ENCODE data around the gene AFG1L.
"Not testable (repeated sequence)": the region's sequence is repeated elsewhere in the genome, so short reads cannot be mapped to it uniquely, and the experiment has no call there.

The AFG1L gene

DNA sequence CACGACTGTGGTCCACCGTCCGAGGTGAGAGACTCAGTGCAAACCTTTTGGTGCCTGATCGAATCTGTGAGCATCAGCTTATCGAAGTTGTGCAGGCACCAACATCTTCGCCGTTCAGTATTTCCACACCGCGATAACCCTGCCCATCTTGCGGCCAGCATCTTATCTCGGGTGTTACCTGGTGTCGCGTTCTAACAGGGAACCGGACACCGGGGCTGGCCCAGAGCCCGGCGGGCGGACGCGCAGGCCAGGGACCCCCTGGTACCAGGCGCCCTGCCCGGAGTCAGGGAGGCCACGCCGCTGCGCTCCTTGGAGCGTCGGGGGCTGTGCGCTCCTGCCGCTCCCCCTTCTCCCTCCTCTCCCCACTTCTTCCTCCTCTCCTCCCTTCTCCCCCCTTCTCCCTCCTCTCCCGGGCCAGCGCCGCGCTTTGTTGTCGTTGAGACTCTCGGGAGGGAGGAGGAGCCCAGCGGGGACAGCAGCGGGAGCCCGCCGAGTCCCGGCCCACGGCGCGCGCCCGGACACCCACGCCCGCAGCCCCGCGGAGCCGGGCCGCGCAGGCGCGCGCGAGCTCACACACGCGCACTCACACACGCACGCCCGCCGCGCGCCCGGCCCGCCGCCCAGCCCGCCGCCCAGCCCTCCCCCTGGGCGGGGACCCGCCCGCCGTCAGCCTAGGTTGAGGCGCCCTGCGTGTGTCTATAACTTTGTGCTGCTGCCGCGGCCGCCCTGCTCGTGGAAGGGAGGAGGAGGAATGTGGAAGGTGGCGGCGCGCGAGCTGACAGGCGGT, 264.4 kb downstream of the AFG1L start:
- peaks cover 9% of the 10 kb centered on the region for H3K9me3 ChIP-seq (ENCODE audit: low read length)
- peaks cover 16% of the 10 kb centered on the region for H3K4me1 ChIP-seq (ENCODE audit: insufficient read depth, low read length)
- peak overlapping the region; percentile 74 for H3K4me3 ChIP-seq (ENCODE audit: low read length)
- H3K27me3 ChIP-seq (ENCODE audit: insufficient read depth, low read length), result no peaks in the 10 kb centered on the region
- no peaks in the 10 kb centered on the region for H3K36me3 ChIP-seq (ENCODE audit: insufficient read depth, low read length)
- H2AFZ ChIP-seq (ENCODE audit: low read depth, low read length), result peak overlapping the region; percentile 96

- H2AFZ ChIP-seq (ENCODE audit: low read depth, low read length), result peak overlapping the region; percentile 96
- peaks cover 9% of the 10 kb centered on the region for H3K9me3 ChIP-seq (ENCODE audit: low read length)
- no peaks in the 10 kb centered on the region for H3K36me3 ChIP-seq (ENCODE audit: insufficient read depth, low read length)
- peaks cover 16% of the 10 kb centered on the region for H3K4me1 ChIP-seq (ENCODE audit: insufficient read depth, low read length)
- no peaks in the 10 kb centered on the region for H3K27me3 ChIP-seq (ENCODE audit: insufficient read depth, low read length)
- peak overlapping the region; percentile 74 for H3K4me3 ChIP-seq (ENCODE audit: low read length)
Observed at GRCh38 chr6:108559884-108560462, 265.1 kb downstream of the AFG1L start.

GRCh38 chr6:108560463-108561308, 265.8 kb downstream of the AFG1L start, which contains the start of gene FOXO3:
Gene FOXO3 (plus strand): TSS chr6:108560917. CDS start chr6:108561209, 292 bp downstream.
- H3K4me3 ChIP-seq (ENCODE audit: low read length), result peak within 1 kb of the TSS; percentile 74
- H2AFZ ChIP-seq (ENCODE audit: low read depth, low read length), result peak within 1 kb of the TSS; percentile 96
- H3K36me3 ChIP-seq (ENCODE audit: insufficient read depth, low read length), result no peaks in the 10 kb centered on the region
- peaks cover 22% of the 10 kb centered on the region for H3K4me1 ChIP-seq (ENCODE audit: insufficient read depth, low read length)
- peaks cover 9% of the 10 kb centered on the region for H3K9me3 ChIP-seq (ENCODE audit: low read length)
- no peaks in the 10 kb centered on the region for H3K27me3 ChIP-seq (ENCODE audit: insufficient read depth, low read length)

- not testable (repeated sequence) for H3K4me3 ChIP-seq (ENCODE audit: low read length); H3K27me3 ChIP-seq (ENCODE audit: insufficient read depth, low read length); H3K9me3 ChIP-seq (ENCODE audit: low read length); H2AFZ ChIP-seq (ENCODE audit: low read depth, low read length); H3K36me3 ChIP-seq (ENCODE audit: insufficient read depth, low read length)
- peaks cover 22% of the 10 kb centered on the region for H3K4me1 ChIP-seq (ENCODE audit: insufficient read depth, low read length)
Observed at GRCh38 chr6:108561309-108561647, 266.4 kb downstream of the AFG1L start.

- peaks cover 9% of the 10 kb centered on the region for H3K9me3 ChIP-seq (ENCODE audit: low read length)
- peaks cover 18% of the 10 kb centered on the region for H3K4me1 ChIP-seq (ENCODE audit: insufficient read depth, low read length)
- H3K4me3 ChIP-seq (ENCODE audit: low read length), result no peak overlapping the region
- peaks cover 7% of the 10 kb centered on the region for H3K36me3 ChIP-seq (ENCODE audit: insufficient read depth, low read length)
- no peaks in the 10 kb centered on the region for H3K27me3 ChIP-seq (ENCODE audit: insufficient read depth, low read length)
- H2AFZ ChIP-seq (ENCODE audit: low read depth, low read length), result no peak overlapping the region
Observed at GRCh38 chr6:108561742-108562502, 267.1 kb downstream of the AFG1L start.

- H3K4me3 ChIP-seq (ENCODE audit: low read length), result no peak overlapping the region
- no peak overlapping the region for H2AFZ ChIP-seq (ENCODE audit: low read depth, low read length)
- H3K9me3 ChIP-seq (ENCODE audit: low read length), result peaks cover 9% of the 10 kb centered on the region
- no peaks in the 10 kb centered on the region for H3K27me3 ChIP-seq (ENCODE audit: insufficient read depth, low read length)
- H3K4me1 ChIP-seq (ENCODE audit: insufficient read depth, low read length), result peaks cover 13% of the 10 kb centered on the region
- peaks cover 13% of the 10 kb centered on the region for H3K36me3 ChIP-seq (ENCODE audit: insufficient read depth, low read length)
Observed at GRCh38 chr6:108562503-108562993, 267.7 kb downstream of the AFG1L start.

DNA sequence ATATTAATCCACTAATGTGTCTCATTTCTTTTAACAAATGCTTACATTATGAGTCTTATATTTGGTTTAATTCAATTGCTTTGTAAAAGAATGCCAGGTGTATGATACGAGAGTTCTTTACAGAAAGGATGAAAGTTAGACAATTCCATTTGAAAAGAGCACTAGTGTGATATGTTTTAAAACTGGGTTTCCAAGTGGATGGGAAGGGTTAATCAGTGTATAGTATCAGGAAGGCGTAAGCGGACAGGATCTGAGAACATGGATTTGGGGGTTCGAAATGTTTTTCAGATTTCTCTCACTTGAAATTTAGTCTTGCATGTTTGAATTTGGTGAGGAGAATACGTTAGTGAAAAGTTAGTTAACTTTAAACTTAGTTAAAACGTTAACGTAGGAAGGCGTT, 268.4 kb downstream of the AFG1L start:
- H3K4me1 ChIP-seq (ENCODE audit: insufficient read depth, low read length), result peaks cover 13% of the 10 kb centered on the region
- H3K36me3 ChIP-seq (ENCODE audit: insufficient read depth, low read length), result peaks cover 17% of the 10 kb centered on the region
- no peaks in the 10 kb centered on the region for H3K27me3 ChIP-seq (ENCODE audit: insufficient read depth, low read length)
- H2AFZ ChIP-seq (ENCODE audit: low read depth, low read length), result no peak overlapping the region
- H3K4me3 ChIP-seq (ENCODE audit: low read length), result no peak overlapping the region
- peaks cover 9% of the 10 kb centered on the region for H3K9me3 ChIP-seq (ENCODE audit: low read length)

- Histone ChIP-seq H3K4me1 (ENCODE audit: insufficient read depth, low read length) (peaks cover 10% of the 10 kb centered on the region), H2AFZ (ENCODE audit: low read depth, low read length) (no peak overlapping the region), H3K27me3 (ENCODE audit: insufficient read depth, low read length) (no peaks in the 10 kb centered on the region), H3K4me3 (ENCODE audit: low read length) (no peak overlapping the region), H3K36me3 (ENCODE audit: insufficient read depth, low read length) (peaks cover 23% of the 10 kb centered on the region), H3K9me3 (ENCODE audit: low read length) (peaks cover 9% of the 10 kb centered on the region)
Observed at GRCh38 chr6:108564178-108564577, 269.3 kb downstream of the AFG1L start.

DNA sequence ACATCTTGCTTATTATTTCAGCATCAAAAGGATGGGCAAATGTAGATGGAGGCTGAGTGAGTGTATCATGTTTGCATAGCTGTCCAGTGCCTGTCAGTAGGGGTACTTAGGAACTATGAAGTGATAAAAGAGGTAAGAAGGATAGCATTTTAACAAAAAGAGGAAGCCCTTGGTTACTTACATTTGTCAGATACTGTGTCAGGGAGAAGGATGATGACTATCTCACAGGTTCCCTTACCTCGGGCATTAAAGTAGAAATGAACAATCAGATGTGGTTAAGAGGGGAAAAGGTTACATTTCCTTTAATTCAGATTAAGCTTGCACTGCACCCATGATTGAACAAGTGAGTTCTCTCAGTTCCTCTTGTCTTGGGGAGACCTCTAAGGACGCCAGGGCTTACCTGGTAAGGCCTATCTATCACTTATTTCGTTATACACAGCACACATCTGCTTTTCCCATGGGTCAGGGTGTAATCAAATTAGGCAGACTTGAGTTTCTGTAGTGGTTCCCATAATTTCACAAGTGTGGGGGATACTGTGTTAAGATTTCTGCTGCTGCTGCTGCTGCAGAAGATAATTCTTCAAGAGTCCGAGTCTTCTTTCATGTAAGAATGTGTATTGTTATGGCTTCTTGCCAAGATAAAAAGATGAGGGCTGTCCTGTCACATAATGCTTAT, 270.4 kb downstream of the AFG1L start:
- H3K4me3 ChIP-seq (ENCODE audit: low read length), result no peak overlapping the region
- peaks cover 9% of the 10 kb centered on the region for H3K9me3 ChIP-seq (ENCODE audit: low read length)
- no peaks in the 10 kb centered on the region for H3K27me3 ChIP-seq (ENCODE audit: insufficient read depth, low read length)
- peaks cover 29% of the 10 kb centered on the region for H3K36me3 ChIP-seq (ENCODE audit: insufficient read depth, low read length)
- no peak overlapping the region for H2AFZ ChIP-seq (ENCODE audit: low read depth, low read length)
- H3K4me1 ChIP-seq (ENCODE audit: insufficient read depth, low read length), result peaks cover 10% of the 10 kb centered on the region

DNA sequence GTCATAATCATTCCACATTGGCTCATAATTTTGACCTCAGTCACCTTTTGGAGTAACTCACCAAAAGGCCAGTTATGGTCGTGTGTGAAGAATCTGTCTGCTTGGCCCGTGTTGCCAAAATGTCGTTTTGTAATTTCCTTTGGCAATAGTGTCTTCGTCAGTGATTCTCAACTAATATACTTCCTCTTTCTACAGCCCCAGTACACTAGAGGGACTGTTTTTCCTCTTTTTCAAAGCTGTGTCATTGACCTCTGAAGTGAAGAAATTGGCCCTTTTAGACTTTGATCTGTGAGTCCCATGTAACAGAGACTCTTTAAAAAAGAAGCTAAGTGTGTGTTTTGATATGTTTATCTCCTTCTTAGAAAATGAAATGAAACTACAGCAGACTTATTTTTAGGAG, 271.0 kb downstream of the AFG1L start:
- Histone ChIP-seq H3K36me3 (ENCODE audit: insufficient read depth, low read length) (peaks cover 32% of the 10 kb centered on the region), H3K4me1 (ENCODE audit: insufficient read depth, low read length) (peaks cover 10% of the 10 kb centered on the region)

GRCh38 chr6:108566406-108566805, 271.6 kb downstream of the AFG1L start:
- no peak overlapping the region for H2AFZ ChIP-seq (ENCODE audit: low read depth, low read length)
- H3K9me3 ChIP-seq (ENCODE audit: low read length), result peaks cover 9% of the 10 kb centered on the region
- H3K27me3 ChIP-seq (ENCODE audit: insufficient read depth, low read length), result no peaks in the 10 kb centered on the region
- H3K4me3 ChIP-seq (ENCODE audit: low read length), result no peak overlapping the region
- H3K4me1 ChIP-seq (ENCODE audit: insufficient read depth, low read length), result peaks cover 10% of the 10 kb centered on the region
- peaks cover 36% of the 10 kb centered on the region for H3K36me3 ChIP-seq (ENCODE audit: insufficient read depth, low read length)

More for the DNA sequence above, 271.0 kb downstream of the AFG1L start:
- H3K27me3 ChIP-seq (ENCODE audit: insufficient read depth, low read length), result no peaks in the 10 kb centered on the region
- no peak overlapping the region for H3K4me3 ChIP-seq (ENCODE audit: low read length)
- no peak overlapping the region for H2AFZ ChIP-seq (ENCODE audit: low read depth, low read length)
- peaks cover 9% of the 10 kb centered on the region for H3K9me3 ChIP-seq (ENCODE audit: low read length)

GRCh38 chr6:108568101-108568500, 273.2 kb downstream of the AFG1L start:
- H3K36me3 ChIP-seq (ENCODE audit: insufficient read depth, low read length), result peaks cover 36% of the 10 kb centered on the region
- H2AFZ ChIP-seq (ENCODE audit: low read depth, low read length), result no peak overlapping the region
- H3K4me1 ChIP-seq (ENCODE audit: insufficient read depth, low read length), result peaks cover 6% of the 10 kb centered on the region
- no peaks in the 10 kb centered on the region for H3K27me3 ChIP-seq (ENCODE audit: insufficient read depth, low read length)
- H3K9me3 ChIP-seq (ENCODE audit: low read length), result no peaks in the 10 kb centered on the region
- H3K4me3 ChIP-seq (ENCODE audit: low read length), result no peak overlapping the region
